ENCODE measurements around the gene ZNF618. TPM values are rescaled to one million over a fixed set of nuclear protein-coding genes. Genes with fewer than 3 reads are reported as not detected.

The ZNF618 gene
- total RNA-seq, 1 experiment from 2014 or later, result 4.2 TPM

- ChIA-PET CTCF (no interaction called here), POLR2A (ENCODE audit: unreplicated experiment) (no interaction called here)
These were observed 208.4 kb downstream of the ZNF618 start for GRCh38 chr9:114084282-114085073.

GRCh38 chr9:114085387-114085789 lies 209.3 kb downstream of the ZNF618 start:
- Histone ChIP-seq H3F3A (ENCODE audit: low read length, unreplicated experiment) (no peaks in the 10 kb centered on the region), H2AFZ (ENCODE audit: low read length) (no peak overlapping the region), H3K4me1 (ENCODE audit: insufficient read depth, low read length) (peaks cover 8% of the 10 kb centered on the region), H3K4me2 (ENCODE audit: low read length) (no peak overlapping the region), H3K79me2 (ENCODE audit: low read length) (no peaks in the 10 kb centered on the region), H3K36me3 (ENCODE audit: low read depth, low read length) (no peaks in the 10 kb centered on the region), H3K4me3 (ENCODE audit: low read length) (no peak overlapping the region), H3K27ac (ENCODE audit: low read length) (no peak overlapping the region), H3K9ac (ENCODE audit: low read length) (no peak overlapping the region), H4K20me1 (ENCODE audit: low read length) (no peaks in the 10 kb centered on the region), H3K9me3 (ENCODE audit: low read length) (no peaks in the 10 kb centered on the region), H3K27me3 (ENCODE audit: low read length) (no peaks in the 10 kb centered on the region), H3K9me2 (replicated peaks; ENCODE audit: low read length) (no peaks in the 10 kb centered on the region)
- intact Hi-C loops (cut with micrococcal nuclease), result no loop called here
- no peak for ATAC-seq
- no peak for DNase-seq
- POLR2A ChIA-PET (ENCODE audit: unreplicated experiment), result no interaction called here
- CTCF ChIA-PET, result no interaction called here
- BruUV-seq (replicated peaks), result no TSS peak
- no peak for TF ChIP-seq CTCF (conservative IDR thresholded peaks at IDR 0.05; ENCODE audit: low read depth, low read length)
- no peak for TF ChIP-seq EZH2phosphoT487 (IDR thresholded peaks at IDR 0.05; ENCODE audit: borderline replicate concordance, low read length)
- no peak for TF ChIP-seq EZH2 (IDR thresholded peaks at IDR 0.05; ENCODE audit: low read length, unreplicated experiment)

More at GRCh38 chr9:114084282-114085073, 208.4 kb downstream of the ZNF618 start:
- Histone ChIP-seq H3K27ac (ENCODE audit: low read length) (no peak overlapping the region), H3K4me2 (ENCODE audit: low read length) (no peak overlapping the region), H3K79me2 (ENCODE audit: low read length) (no peaks in the 10 kb centered on the region), H3K9me2 (replicated peaks; ENCODE audit: low read length) (no peaks in the 10 kb centered on the region), H3K27me3 (ENCODE audit: low read length) (no peaks in the 10 kb centered on the region), H3K4me3 (ENCODE audit: low read length) (no peak overlapping the region), H3K9me3 (ENCODE audit: low read length) (no peaks in the 10 kb centered on the region), H4K20me1 (ENCODE audit: low read length) (no peaks in the 10 kb centered on the region), H3F3A (ENCODE audit: low read length, unreplicated experiment) (no peaks in the 10 kb centered on the region), H2AFZ (ENCODE audit: low read length) (no peak overlapping the region), H3K4me1 (ENCODE audit: insufficient read depth, low read length) (peaks cover 11% of the 10 kb centered on the region), H3K36me3 (ENCODE audit: low read depth, low read length) (no peaks in the 10 kb centered on the region), H3K9ac (ENCODE audit: low read length) (no peak overlapping the region)
- no peak for ATAC-seq
- BruUV-seq (replicated peaks), result no TSS peak
- intact Hi-C loops (cut with micrococcal nuclease), result no loop called here
- DNase-seq, result no peak
- no peak for TF ChIP-seq EZH2phosphoT487 (IDR thresholded peaks at IDR 0.05; ENCODE audit: borderline replicate concordance, low read length)

- ATAC-seq, result no peak
- intact Hi-C loops (cut with micrococcal nuclease), result no loop called here
- DNase-seq, result peak; percentile 18
- ChIA-PET CTCF (no interaction called here), POLR2A (ENCODE audit: unreplicated experiment) (no interaction called here)
- no peak overlapping the region for H3K27ac ChIP-seq (ENCODE audit: low read length)
- no peaks in the 10 kb centered on the region for H3K79me2 ChIP-seq (ENCODE audit: low read length)
- peaks cover 2% of the 10 kb centered on the region; the same call in 1 of the 2 replicates for H3K4me1 ChIP-seq (ENCODE audit: insufficient read depth, low read length)
- no peaks in the 10 kb centered on the region for H3K27me3 ChIP-seq (ENCODE audit: low read length)
- no TSS peak for BruUV-seq (replicated peaks)
- H3F3A ChIP-seq (ENCODE audit: low read length, unreplicated experiment), result no peaks in the 10 kb centered on the region
- H4K20me1 ChIP-seq (ENCODE audit: low read length), result no peaks in the 10 kb centered on the region
- no peak overlapping the region for H2AFZ ChIP-seq (ENCODE audit: low read length)
- H3K36me3 ChIP-seq (ENCODE audit: low read depth, low read length), result no peaks in the 10 kb centered on the region
- no peak overlapping the region for H3K4me3 ChIP-seq (ENCODE audit: low read length)
- TF ChIP-seq EZH2phosphoT487 (IDR thresholded peaks at IDR 0.05; ENCODE audit: borderline replicate concordance, low read length), result no peak
- no peak for TF ChIP-seq EZH2 (IDR thresholded peaks at IDR 0.05; ENCODE audit: low read length, unreplicated experiment)
- no peaks in the 10 kb centered on the region for H3K9me3 ChIP-seq (ENCODE audit: low read length)
- H3K9ac ChIP-seq (ENCODE audit: low read length), result no peak overlapping the region
- H3K4me2 ChIP-seq (ENCODE audit: low read length), result no peak overlapping the region
- no peaks in the 10 kb centered on the region for H3K9me2 ChIP-seq (replicated peaks; ENCODE audit: low read length)
These were observed 209.9 kb downstream of the ZNF618 start for GRCh38 chr9:114086009-114086408.

Data from PC-3 (cell line).